GM19351 (cell line): ENCODE measurements around the gene APLF.
"Not testable (repeated sequence)": the region's sequence is repeated elsewhere in the genome, so short reads cannot be mapped to it uniquely, and the experiment has no call there.

ENCODE experiments used
- ATAC-seq: cut with Tn5 transposase; IDR thresholded peaks from one replicate; pipeline ENCODE4 v1.9.1; 2021; ENCODE audit warnings: mild to moderate bottlenecking, moderate library complexity; ENCODE audit not compliant: unreplicated experiment

Gene APLF

GRCh38 chr2:68521037-68521436, 53.7 kb downstream of the APLF start:
- no peak for ATAC-seq

- not testable (repeated sequence) for ATAC-seq
Measured at GRCh38 chr2:68526943-68527342, 59.6 kb downstream of the APLF start.

GRCh38 chr2:68527343-68528081, 60.1 kb downstream of the APLF start:
- ATAC-seq: not testable (repeated sequence)

GRCh38 chr2:68529156-68529555, 61.8 kb downstream of the APLF start:
- ATAC-seq: not testable (repeated sequence)

GRCh38 chr2:68529651-68530050, 62.3 kb downstream of the APLF start:
- ATAC-seq: not testable (repeated sequence)

GRCh38 chr2:68536000-68536399, 68.6 kb downstream of the APLF start:
- no peak for ATAC-seq

GRCh38 chr2:68537011-68537410, 69.6 kb downstream of the APLF start:
- ATAC-seq: no peak

- no peak for ATAC-seq
Measured at GRCh38 chr2:68537809-68538208, 70.4 kb downstream of the APLF start.

- ATAC-seq: no peak
Measured at GRCh38 chr2:68544811-68545210, 77.4 kb downstream of the APLF start.

GRCh38 chr2:68548396-68548795, 81.0 kb downstream of the APLF start:
- ATAC-seq: no peak

GRCh38 chr2:68553098-68553497, 85.7 kb downstream of the APLF start:
- no peak for ATAC-seq

GRCh38 chr2:68555425-68556206, 88.2 kb downstream of the APLF start:
- ATAC-seq: not testable (repeated sequence)

- ATAC-seq: no peak
Measured at GRCh38 chr2:68556381-68556780, 89.0 kb downstream of the APLF start.

- no peak for ATAC-seq
Measured at GRCh38 chr2:68558576-68558975, 91.2 kb downstream of the APLF start.

GRCh38 chr2:68559692-68560091, 92.3 kb downstream of the APLF start:
- ATAC-seq: no peak

GRCh38 chr2:68560545-68560944, 93.2 kb downstream of the APLF start:
- no peak for ATAC-seq

GRCh38 chr2:68561372-68561771, 94.0 kb downstream of the APLF start:
- no peak for ATAC-seq

GRCh38 chr2:68562934-68563333, 95.5 kb downstream of the APLF start:
- ATAC-seq: no peak

- no peak for ATAC-seq
Measured at GRCh38 chr2:68564426-68564825, 97.0 kb downstream of the APLF start.

- no peak for ATAC-seq
Measured at GRCh38 chr2:68565273-68565672, 97.9 kb downstream of the APLF start.

GRCh38 chr2:68565858-68566257, 98.5 kb downstream of the APLF start:
- ATAC-seq: no peak

- ATAC-seq: no peak
Measured at GRCh38 chr2:68566362-68566761, 99.0 kb downstream of the APLF start.
